Activated naive CD4-positive, alpha-beta T cell treated with anti-CD3 and anti-CD28 coated beads, Interleukin-2, amount 50 U/mL, for 24 hours (primary cell): ENCODE measurements around the gene UBAC2.

Experiments
- H3K27ac Mint-ChIP-seq: one replicate; pipeline ENCODE4 v1.8.0; 2021; ENCODE audit warnings: mild to moderate bottlenecking, mixed read lengths
- H3K27me3 Mint-ChIP-seq: one replicate; pipeline ENCODE4 v1.8.0; 2021; ENCODE audit warnings: mixed read lengths
- H3K36me3 Mint-ChIP-seq: one replicate; pipeline ENCODE4 v1.8.0; 2021; ENCODE audit warnings: mixed read lengths
- H3K4me1 Mint-ChIP-seq: one replicate; pipeline ENCODE4 v1.8.0; 2021; ENCODE audit warnings: mixed read lengths
- H3K4me3 Mint-ChIP-seq: one replicate; pipeline ENCODE4 v1.8.0; 2021; ENCODE audit warnings: mild to moderate bottlenecking, mixed read lengths
- H3K9me3 Mint-ChIP-seq: one replicate; pipeline ENCODE4 v1.8.0; 2021; ENCODE audit warnings: mixed read lengths

Gene UBAC2

GRCh38 chr13:99322297-99323103, 121.8 kb downstream of the UBAC2 start:
- Mint-ChIP-seq H3K9me3 (no peaks in the 10 kb centered on the region), H3K4me3 (peak overlapping the region; percentile 81), H3K36me3 (peaks cover 26% of the 10 kb centered on the region), H3K27me3 (no peaks in the 10 kb centered on the region), H3K27ac (peak overlapping the region; percentile 79), H3K4me1 (peaks cover 87% of the 10 kb centered on the region)

GRCh38 chr13:99323488-99323887, 122.8 kb downstream of the UBAC2 start:
- Mint-ChIP-seq H3K27ac (peak overlapping the region; percentile 79), H3K4me3 (peak overlapping the region; percentile 81), H3K4me1 (peaks cover 82% of the 10 kb centered on the region), H3K27me3 (no peaks in the 10 kb centered on the region), H3K9me3 (no peaks in the 10 kb centered on the region), H3K36me3 (peaks cover 24% of the 10 kb centered on the region)

GRCh38 chr13:99326012-99326411, 125.4 kb downstream of the UBAC2 start:
- Mint-ChIP-seq H3K36me3 (peaks cover 29% of the 10 kb centered on the region), H3K27ac (peak overlapping the region; percentile 46), H3K9me3 (no peaks in the 10 kb centered on the region), H3K4me3 (no peak overlapping the region), H3K4me1 (peaks cover 76% of the 10 kb centered on the region), H3K27me3 (no peaks in the 10 kb centered on the region)

GRCh38 chr13:99327126-99327525, 126.5 kb downstream of the UBAC2 start:
- H3K4me3 Mint-ChIP-seq, result peak overlapping the region; percentile 15
- peaks cover 35% of the 10 kb centered on the region for H3K36me3 Mint-ChIP-seq
- peaks cover 76% of the 10 kb centered on the region for H3K4me1 Mint-ChIP-seq
- no peak overlapping the region for H3K27ac Mint-ChIP-seq
- H3K27me3 Mint-ChIP-seq, result no peaks in the 10 kb centered on the region
- H3K9me3 Mint-ChIP-seq, result no peaks in the 10 kb centered on the region

GRCh38 chr13:99327761-99328160, 127.1 kb downstream of the UBAC2 start:
- Mint-ChIP-seq H3K36me3 (peaks cover 38% of the 10 kb centered on the region), H3K4me1 (peaks cover 76% of the 10 kb centered on the region), H3K4me3 (no peak overlapping the region), H3K27ac (no peak overlapping the region), H3K27me3 (no peaks in the 10 kb centered on the region), H3K9me3 (no peaks in the 10 kb centered on the region)

GRCh38 chr13:99329477-99329876, 128.8 kb downstream of the UBAC2 start:
- no peak overlapping the region for H3K4me3 Mint-ChIP-seq
- no peaks in the 10 kb centered on the region for H3K27me3 Mint-ChIP-seq
- peaks cover 73% of the 10 kb centered on the region for H3K4me1 Mint-ChIP-seq
- H3K27ac Mint-ChIP-seq, result no peak overlapping the region
- peaks cover 35% of the 10 kb centered on the region for H3K36me3 Mint-ChIP-seq
- no peaks in the 10 kb centered on the region for H3K9me3 Mint-ChIP-seq

GRCh38 chr13:99330942-99331341, 130.3 kb downstream of the UBAC2 start:
- H3K27ac Mint-ChIP-seq, result no peak overlapping the region
- no peaks in the 10 kb centered on the region for H3K27me3 Mint-ChIP-seq
- H3K36me3 Mint-ChIP-seq, result peaks cover 29% of the 10 kb centered on the region
- H3K4me1 Mint-ChIP-seq, result peaks cover 76% of the 10 kb centered on the region
- no peaks in the 10 kb centered on the region for H3K9me3 Mint-ChIP-seq
- no peak overlapping the region for H3K4me3 Mint-ChIP-seq

GRCh38 chr13:99331881-99332293, 131.2 kb downstream of the UBAC2 start:
- Mint-ChIP-seq H3K4me3 (no peak overlapping the region), H3K9me3 (no peaks in the 10 kb centered on the region), H3K27ac (no peak overlapping the region), H3K36me3 (peaks cover 31% of the 10 kb centered on the region), H3K4me1 (peaks cover 76% of the 10 kb centered on the region), H3K27me3 (no peaks in the 10 kb centered on the region)

GRCh38 chr13:99332456-99332855, 131.8 kb downstream of the UBAC2 start:
- H3K9me3 Mint-ChIP-seq, result no peaks in the 10 kb centered on the region

GRCh38 chr13:99334221-99334620, 133.6 kb downstream of the UBAC2 start:
- Mint-ChIP-seq H3K27me3 (no peaks in the 10 kb centered on the region), H3K4me3 (no peak overlapping the region), H3K4me1 (peaks cover 85% of the 10 kb centered on the region), H3K27ac (no peak overlapping the region), H3K9me3 (no peaks in the 10 kb centered on the region), H3K36me3 (peaks cover 27% of the 10 kb centered on the region)

More at GRCh38 chr13:99332456-99332855, 131.8 kb downstream of the UBAC2 start:
- Mint-ChIP-seq H3K4me3 (no peak overlapping the region), H3K27ac (peak overlapping the region; percentile 30), H3K36me3 (peaks cover 27% of the 10 kb centered on the region), H3K27me3 (no peaks in the 10 kb centered on the region), H3K4me1 (peaks cover 74% of the 10 kb centered on the region)

- peaks cover 85% of the 10 kb centered on the region for H3K4me1 Mint-ChIP-seq
- no peak overlapping the region for H3K27ac Mint-ChIP-seq
- H3K27me3 Mint-ChIP-seq, result no peaks in the 10 kb centered on the region
- H3K4me3 Mint-ChIP-seq, result no peak overlapping the region
- H3K9me3 Mint-ChIP-seq, result no peaks in the 10 kb centered on the region
- H3K36me3 Mint-ChIP-seq, result peaks cover 18% of the 10 kb centered on the region
Measured at GRCh38 chr13:99335087-99335486, 134.4 kb downstream of the UBAC2 start.

GRCh38 chr13:99335603-99336002, 134.9 kb downstream of the UBAC2 start:
- no peaks in the 10 kb centered on the region for H3K9me3 Mint-ChIP-seq
- H3K4me1 Mint-ChIP-seq, result peaks cover 90% of the 10 kb centered on the region
- peak overlapping the region; percentile 4 for H3K27ac Mint-ChIP-seq
- H3K27me3 Mint-ChIP-seq, result no peaks in the 10 kb centered on the region
- H3K36me3 Mint-ChIP-seq, result peaks cover 20% of the 10 kb centered on the region
- H3K4me3 Mint-ChIP-seq, result no peak overlapping the region

- H3K36me3 Mint-ChIP-seq, result peaks cover 25% of the 10 kb centered on the region
- H3K27me3 Mint-ChIP-seq, result no peaks in the 10 kb centered on the region
- H3K9me3 Mint-ChIP-seq, result no peaks in the 10 kb centered on the region
- peak overlapping the region; percentile 69 for H3K4me3 Mint-ChIP-seq
- H3K27ac Mint-ChIP-seq, result peak overlapping the region; percentile 92
- H3K4me1 Mint-ChIP-seq, result peaks cover 88% of the 10 kb centered on the region
Measured at GRCh38 chr13:99339230-99339721, 138.6 kb downstream of the UBAC2 start.

- Mint-ChIP-seq H3K27ac (peak overlapping the region; percentile 68), H3K4me1 (peaks cover 88% of the 10 kb centered on the region), H3K9me3 (no peaks in the 10 kb centered on the region), H3K4me3 (peak overlapping the region; percentile 69), H3K36me3 (peaks cover 25% of the 10 kb centered on the region), H3K27me3 (no peaks in the 10 kb centered on the region)
Measured at GRCh38 chr13:99339736-99340397, 139.2 kb downstream of the UBAC2 start.

- no peaks in the 10 kb centered on the region for H3K9me3 Mint-ChIP-seq
- peak overlapping the region; percentile 81 for H3K27ac Mint-ChIP-seq
- peaks cover 28% of the 10 kb centered on the region for H3K36me3 Mint-ChIP-seq
- H3K4me3 Mint-ChIP-seq, result peak overlapping the region; percentile 69
- no peaks in the 10 kb centered on the region for H3K27me3 Mint-ChIP-seq
- H3K4me1 Mint-ChIP-seq, result peaks cover 86% of the 10 kb centered on the region
Measured at GRCh38 chr13:99340638-99341037, 140.0 kb downstream of the UBAC2 start.
